ENCODE measurements around the gene PAM. TPM values are rescaled to one million over a fixed set of nuclear protein-coding genes. Genes with fewer than 3 reads are reported as not detected.

The PAM gene
- total RNA-seq, 4 donors from 2014 or later = 132 to 224 (median 184) TPM

GRCh38 chr5:102790748-102791147 is 35.6 kb downstream of the PAM start:
- Histone ChIP-seq H3K9me3 (no peaks in the 10 kb centered on the region), H3K4me1 (peaks cover 0 to 6% (median 0%) of the 10 kb centered on the region in 4 donors), H3K4me3 (no peak overlapping the region), H3K36me3 (no peaks in the 10 kb centered on the region), H3K27me3 (no peaks in the 10 kb centered on the region), H3K27ac (no peak overlapping the region)
- TF ChIP-seq EP300 (IDR thresholded peaks at IDR 0.05) (no peak), CTCF (IDR thresholded peaks at IDR 0.05) (no peak), POLR2A (IDR thresholded peaks at IDR 0.05) (no peak)
- DNase-seq (ENCODE audit: low spot score in 2 of 2) = no peak

- no peak for DNase-seq (ENCODE audit: low spot score in 2 of 2)
- Histone ChIP-seq H3K36me3 (no peaks in the 10 kb centered on the region), H3K9me3 (no peaks in the 10 kb centered on the region), H3K4me3 (no peak overlapping the region), H3K4me1 (peaks cover 0 to 23% (median 1%) of the 10 kb centered on the region in 4 donors), H3K27ac (no peak overlapping the region), H3K27me3 (no peaks in the 10 kb centered on the region)
- WGBS, 2 donors = 69 to 73% methylated on average over 1 of the region's 1 CpG
- TF ChIP-seq POLR2A (IDR thresholded peaks at IDR 0.05) (no peak), CTCF (IDR thresholded peaks at IDR 0.05) (no peak)
Observed at GRCh38 chr5:102792705-102793104, 37.6 kb downstream of the PAM start.

GRCh38 chr5:102794047-102794446 is 38.9 kb downstream of the PAM start:
- DNase-seq (ENCODE audit: low spot score in 2 of 2) = no peak
- WGBS, 2 donors = 94 to 100% methylated on average over 1 of the region's 1 CpG
- no peak for TF ChIP-seq POLR2A (IDR thresholded peaks at IDR 0.05)
- TF ChIP-seq CTCF (IDR thresholded peaks at IDR 0.05) = no peak
- no peak for TF ChIP-seq EP300 (IDR thresholded peaks at IDR 0.05)
- peaks cover 0 to 23% (median 1%) of the 10 kb centered on the region in 4 donors for H3K4me1 ChIP-seq
- no peaks in the 10 kb centered on the region for H3K9me3 ChIP-seq
- H3K27me3 ChIP-seq = no peaks in the 10 kb centered on the region
- no peak overlapping the region for H3K27ac ChIP-seq
- no peak overlapping the region for H3K4me3 ChIP-seq
- H3K36me3 ChIP-seq = no peaks in the 10 kb centered on the region

DNA sequence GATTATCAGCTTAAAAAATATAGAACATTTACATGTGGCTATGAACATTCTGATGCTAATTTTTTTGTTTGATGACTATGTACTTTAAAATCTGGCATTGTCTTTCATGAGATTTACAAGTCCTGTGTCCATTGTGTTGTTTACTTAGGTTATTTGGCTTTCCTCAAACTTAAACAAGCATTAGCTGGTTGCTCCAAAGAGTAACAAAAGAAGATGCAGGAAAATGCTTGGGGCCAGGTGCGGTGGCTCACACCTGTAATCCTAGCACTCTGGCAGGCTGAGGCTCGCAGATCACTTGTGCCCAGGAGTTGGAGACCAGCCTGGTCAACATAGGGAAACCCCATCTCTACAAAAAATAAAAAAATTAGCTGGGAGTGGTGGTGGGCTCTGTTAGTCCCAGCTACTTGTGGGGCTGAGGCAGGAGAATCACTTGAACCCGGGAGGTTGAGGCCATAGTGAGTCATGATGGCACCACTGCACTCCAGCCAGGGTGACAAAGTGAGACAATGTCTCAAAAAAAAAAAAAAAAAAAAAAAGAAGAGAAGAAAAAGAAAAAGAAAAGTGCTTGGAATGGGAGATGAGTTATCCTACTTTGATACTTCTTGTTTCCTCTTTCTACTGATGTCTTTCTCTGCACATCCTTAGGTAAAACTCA is 39.7 kb downstream of the PAM start:
- WGBS, 2 donors = 89 to 94% methylated on average over 3 of the region's 3 CpGs
- Histone ChIP-seq H3K9me3 (no peaks in the 10 kb centered on the region), H3K4me3 (no peak overlapping the region), H3K36me3 (no peaks in the 10 kb centered on the region), H3K27me3 (no peaks in the 10 kb centered on the region), H3K27ac (no peak overlapping the region), H3K4me1 (peaks cover 0 to 23% (median 1%) of the 10 kb centered on the region in 4 donors)
- no peak for TF ChIP-seq CTCF (IDR thresholded peaks at IDR 0.05)
- no peak for TF ChIP-seq POLR2A (IDR thresholded peaks at IDR 0.05)
- TF ChIP-seq EP300 (IDR thresholded peaks at IDR 0.05) = no peak
- no peak for DNase-seq (ENCODE audit: low spot score in 2 of 2)

DNA sequence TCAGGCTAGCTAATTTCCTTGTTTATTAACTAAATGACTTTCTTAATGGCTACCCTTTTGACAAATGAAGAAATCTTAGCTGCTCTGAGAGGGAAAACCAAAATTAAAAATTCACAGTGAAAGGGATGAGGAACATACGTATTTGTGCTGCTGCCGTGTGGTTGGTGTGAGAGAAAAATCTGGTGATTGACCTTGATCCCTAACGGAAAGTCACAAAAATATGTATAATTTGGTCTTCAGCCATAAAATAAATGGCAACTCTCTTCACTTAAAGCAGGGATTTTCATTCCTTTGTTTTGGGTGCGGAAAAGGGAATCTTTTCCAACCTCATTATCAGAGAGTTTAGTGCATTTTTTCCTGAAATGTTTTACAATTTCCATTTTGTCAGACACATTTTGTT is 40.4 kb downstream of the PAM start:
- Histone ChIP-seq H3K36me3 (no peaks in the 10 kb centered on the region), H3K27ac (peak overlapping the region in 1 of 4 donors; percentile 26), H3K4me3 (no peak overlapping the region), H3K9me3 (no peaks in the 10 kb centered on the region), H3K4me1 (peaks cover 0 to 23% (median 1%) of the 10 kb centered on the region in 4 donors), H3K27me3 (no peaks in the 10 kb centered on the region)
- no peak for DNase-seq (ENCODE audit: low spot score in 2 of 2)
- TF ChIP-seq CTCF (IDR thresholded peaks at IDR 0.05) (no peak), POLR2A (IDR thresholded peaks at IDR 0.05) (no peak), EP300 (IDR thresholded peaks at IDR 0.05) (no peak)
- WGBS, 2 donors = 53 to 59% methylated on average over 4 of the region's 4 CpGs
